ENCODE results near the gene OOSP2. TPM values are rescaled to one million over a fixed set of nuclear protein-coding genes. Genes with fewer than 3 reads are reported as not detected.
"Not testable (repeated sequence)": the region's sequence is repeated elsewhere in the genome, so short reads cannot be mapped to it uniquely, and the experiment has no call there.

The OOSP2 gene
- total RNA-seq, 1 donor from 2014 or later, result not detected

- no peak overlapping the region for H3K27ac ChIP-seq
- TF ChIP-seq CTCF (IDR thresholded peaks at IDR 0.05), result no peak
- no peak for DNase-seq
- intact Hi-C loops (cut with DNase I), result no loop called here
- no peaks in the 10 kb centered on the region for H3K36me3 ChIP-seq
- no peak overlapping the region for H3K4me3 ChIP-seq
- no peak for ATAC-seq
- no peaks in the 10 kb centered on the region for H3K9me3 ChIP-seq
- no peaks in the 10 kb centered on the region for H3K27me3 ChIP-seq (ENCODE audit: low read depth)
- H3K4me1 ChIP-seq, result no peaks in the 10 kb centered on the region
Observed at GRCh38 chr11:60003729-60004128, 36.5 kb upstream of the OOSP2 start.

GRCh38 chr11:60005360-60005759, 34.8 kb upstream of the OOSP2 start:
- no peak overlapping the region for H3K4me3 ChIP-seq
- intact Hi-C loops (cut with DNase I), result no loop called here
- no peaks in the 10 kb centered on the region for H3K27me3 ChIP-seq (ENCODE audit: low read depth)
- H3K4me1 ChIP-seq, result no peaks in the 10 kb centered on the region
- TF ChIP-seq CTCF (IDR thresholded peaks at IDR 0.05), result no peak
- no peak for ATAC-seq
- H3K36me3 ChIP-seq, result no peaks in the 10 kb centered on the region
- no peak for DNase-seq
- no peak overlapping the region for H3K27ac ChIP-seq
- H3K9me3 ChIP-seq, result no peaks in the 10 kb centered on the region

- no peak for ATAC-seq
- TF ChIP-seq CTCF (IDR thresholded peaks at IDR 0.05), result no peak
Observed at GRCh38 chr11:60016881-60017280, 23.3 kb upstream of the OOSP2 start, which contains the start of gene OOSP4B. OOSP4B (plus strand) TSS chr11:60017181.

GRCh38 chr11:60018058-60018457, 22.2 kb upstream of the OOSP2 start:
- Histone ChIP-seq H3K36me3 (no peaks in the 10 kb centered on the region), H3K9me3 (no peaks in the 10 kb centered on the region), H3K4me3 (no peak overlapping the region), H3K27ac (no peak overlapping the region), H3K4me1 (no peaks in the 10 kb centered on the region), H3K27me3 (ENCODE audit: low read depth) (no peaks in the 10 kb centered on the region)
- no peak for DNase-seq
- no peak for ATAC-seq
- intact Hi-C loops (cut with DNase I), result no loop called here
- TF ChIP-seq CTCF (IDR thresholded peaks at IDR 0.05), result no peak

More at GRCh38 chr11:60016881-60017280, 23.3 kb upstream of the OOSP2 start, which contains the start of gene OOSP4B:
- DNase-seq, result no peak
- H3K27me3 ChIP-seq (ENCODE audit: low read depth), result no peaks in the 10 kb centered on the region
- H3K4me1 ChIP-seq, result no peaks in the 10 kb centered on the region
- intact Hi-C loops (cut with DNase I), result no loop called here
- H3K27ac ChIP-seq, result no peak within 1 kb of the TSS
- no peak within 1 kb of the TSS for H3K4me3 ChIP-seq
- H3K9me3 ChIP-seq, result no peaks in the 10 kb centered on the region
- no peaks in the 10 kb centered on the region for H3K36me3 ChIP-seq

- ATAC-seq; H3K27me3 ChIP-seq (ENCODE audit: low read depth); H3K36me3 ChIP-seq; DNase-seq; H3K27ac ChIP-seq; intact Hi-C loops (cut with DNase I); H3K9me3 ChIP-seq; H3K4me3 ChIP-seq; H3K4me1 ChIP-seq: not testable (repeated sequence)
Observed at GRCh38 chr11:60020376-60020775, 19.8 kb upstream of the OOSP2 start.

GRCh38 chr11:60029015-60029632, 11.1 kb upstream of the OOSP2 start:
- intact Hi-C loops (cut with DNase I), result no loop called here
- no peak for DNase-seq
- TF ChIP-seq CTCF (IDR thresholded peaks at IDR 0.05), result no peak
- Histone ChIP-seq H3K27ac (no peak overlapping the region), H3K36me3 (no peaks in the 10 kb centered on the region), H3K9me3 (no peaks in the 10 kb centered on the region), H3K4me3 (no peak overlapping the region), H3K27me3 (ENCODE audit: low read depth) (no peaks in the 10 kb centered on the region), H3K4me1 (no peaks in the 10 kb centered on the region)
- ATAC-seq, result no peak

- H3K4me1 ChIP-seq; ATAC-seq; H3K27ac ChIP-seq; H3K27me3 ChIP-seq (ENCODE audit: low read depth); H3K36me3 ChIP-seq; intact Hi-C loops (cut with DNase I); H3K9me3 ChIP-seq; DNase-seq; H3K4me3 ChIP-seq: not testable (repeated sequence)
Observed at GRCh38 chr11:60050422-60050821, 10.2 kb downstream of the OOSP2 start.

GRCh38 chr11:60050839-60051238, 10.6 kb downstream of the OOSP2 start:
- DNase-seq; H3K9me3 ChIP-seq; intact Hi-C loops (cut with DNase I): not testable (repeated sequence)

More at GRCh38 chr11:60050839-60051238, 10.6 kb downstream of the OOSP2 start:
- H3K4me1 ChIP-seq; H3K27ac ChIP-seq; H3K36me3 ChIP-seq; H3K27me3 ChIP-seq (ENCODE audit: low read depth); H3K4me3 ChIP-seq; ATAC-seq: not testable (repeated sequence)
